Panc1 (cell line): Measurements from ENCODE around the gene MRPL27.

Experiments used
- POLR2AphosphoS5 ChIP-seq: IDR thresholded peaks from 2 replicates; pipeline ENCODE4 v1.6.1; 2012; ENCODE audit warnings: mild to moderate bottlenecking, low read depth, low read length, moderate library complexity
- SIN3A ChIP-seq: IDR thresholded peaks from 2 replicates; pipeline ENCODE4 v1.6.1; 2012; ENCODE audit warnings: low read depth, mild to moderate bottlenecking, low read length, moderate library complexity, borderline replicate concordance; ENCODE audit not compliant: insufficient read depth
- TCF7L2 ChIP-seq: IDR thresholded peaks from 2 replicates; pipeline ENCODE4 v1.6.1; 2011; ENCODE audit warnings: mild to moderate bottlenecking, low read depth, low read length, inconsistent platforms
- TF ChIP-seq, protein P1 (sequence below): fragments of 450-650 bp; IDR thresholded peaks from 2 replicates; pipeline ENCODE4 v1.5.1; 2017; ENCODE audit warnings: mild to moderate bottlenecking
- TF ChIP-seq, protein P2 (sequence below), 2 experiments: IDR thresholded peaks; 2 replicates each; pipeline ENCODE4 v1.6.1; 2011 to 2012; ENCODE audit warnings: low read depth in 2 of 2, control low read depth in 1 of 2, low read length in 1 of 2, mild to moderate bottlenecking in 1 of 2, moderate library complexity in 1 of 2; ENCODE audit not compliant: insufficient read depth in 1 of 2

DNA sequence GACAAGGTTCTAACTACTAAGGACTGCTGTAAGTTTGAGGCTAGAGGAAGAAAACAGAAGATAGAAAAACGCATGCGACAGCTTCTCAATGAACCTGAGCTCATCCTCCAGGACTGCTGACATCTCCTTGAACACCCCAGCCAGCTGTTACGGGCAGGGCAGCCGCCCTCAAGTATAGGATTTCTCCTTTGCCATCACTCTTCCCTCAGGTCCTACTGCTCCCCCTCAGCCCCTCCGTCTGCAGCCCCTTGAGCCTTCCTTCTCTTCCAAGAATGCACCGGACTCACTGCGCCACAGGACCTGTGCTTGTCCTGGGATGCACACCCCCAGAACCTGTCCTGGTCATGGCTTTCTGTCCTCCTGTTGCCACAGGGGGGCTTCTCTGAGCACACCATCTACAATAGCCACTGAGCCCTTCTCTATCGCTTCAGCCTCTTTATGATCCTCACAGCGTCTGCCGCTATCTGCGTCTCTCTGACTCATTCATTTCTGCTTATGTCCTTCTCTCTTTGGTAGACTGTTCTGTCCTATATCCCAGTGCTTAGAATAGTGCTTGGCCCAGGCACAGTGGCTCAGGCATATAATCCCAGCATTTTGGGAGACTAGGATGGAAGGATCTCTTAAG is 42.7 kb downstream of the MRPL27 start:
- TF ChIP-seq TCF7L2 (no peak), POLR2AphosphoS5 (no peak), SIN3A (no peak)
- TF ChIP-seq, protein P1, sequence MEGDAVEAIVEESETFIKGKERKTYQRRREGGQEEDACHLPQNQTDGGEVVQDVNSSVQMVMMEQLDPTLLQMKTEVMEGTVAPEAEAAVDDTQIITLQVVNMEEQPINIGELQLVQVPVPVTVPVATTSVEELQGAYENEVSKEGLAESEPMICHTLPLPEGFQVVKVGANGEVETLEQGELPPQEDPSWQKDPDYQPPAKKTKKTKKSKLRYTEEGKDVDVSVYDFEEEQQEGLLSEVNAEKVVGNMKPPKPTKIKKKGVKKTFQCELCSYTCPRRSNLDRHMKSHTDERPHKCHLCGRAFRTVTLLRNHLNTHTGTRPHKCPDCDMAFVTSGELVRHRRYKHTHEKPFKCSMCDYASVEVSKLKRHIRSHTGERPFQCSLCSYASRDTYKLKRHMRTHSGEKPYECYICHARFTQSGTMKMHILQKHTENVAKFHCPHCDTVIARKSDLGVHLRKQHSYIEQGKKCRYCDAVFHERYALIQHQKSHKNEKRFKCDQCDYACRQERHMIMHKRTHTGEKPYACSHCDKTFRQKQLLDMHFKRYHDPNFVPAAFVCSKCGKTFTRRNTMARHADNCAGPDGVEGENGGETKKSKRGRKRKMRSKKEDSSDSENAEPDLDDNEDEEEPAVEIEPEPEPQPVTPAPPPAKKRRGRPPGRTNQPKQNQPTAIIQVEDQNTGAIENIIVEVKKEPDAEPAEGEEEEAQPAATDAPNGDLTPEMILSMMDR, result no peak
- TF ChIP-seq, protein P2, sequence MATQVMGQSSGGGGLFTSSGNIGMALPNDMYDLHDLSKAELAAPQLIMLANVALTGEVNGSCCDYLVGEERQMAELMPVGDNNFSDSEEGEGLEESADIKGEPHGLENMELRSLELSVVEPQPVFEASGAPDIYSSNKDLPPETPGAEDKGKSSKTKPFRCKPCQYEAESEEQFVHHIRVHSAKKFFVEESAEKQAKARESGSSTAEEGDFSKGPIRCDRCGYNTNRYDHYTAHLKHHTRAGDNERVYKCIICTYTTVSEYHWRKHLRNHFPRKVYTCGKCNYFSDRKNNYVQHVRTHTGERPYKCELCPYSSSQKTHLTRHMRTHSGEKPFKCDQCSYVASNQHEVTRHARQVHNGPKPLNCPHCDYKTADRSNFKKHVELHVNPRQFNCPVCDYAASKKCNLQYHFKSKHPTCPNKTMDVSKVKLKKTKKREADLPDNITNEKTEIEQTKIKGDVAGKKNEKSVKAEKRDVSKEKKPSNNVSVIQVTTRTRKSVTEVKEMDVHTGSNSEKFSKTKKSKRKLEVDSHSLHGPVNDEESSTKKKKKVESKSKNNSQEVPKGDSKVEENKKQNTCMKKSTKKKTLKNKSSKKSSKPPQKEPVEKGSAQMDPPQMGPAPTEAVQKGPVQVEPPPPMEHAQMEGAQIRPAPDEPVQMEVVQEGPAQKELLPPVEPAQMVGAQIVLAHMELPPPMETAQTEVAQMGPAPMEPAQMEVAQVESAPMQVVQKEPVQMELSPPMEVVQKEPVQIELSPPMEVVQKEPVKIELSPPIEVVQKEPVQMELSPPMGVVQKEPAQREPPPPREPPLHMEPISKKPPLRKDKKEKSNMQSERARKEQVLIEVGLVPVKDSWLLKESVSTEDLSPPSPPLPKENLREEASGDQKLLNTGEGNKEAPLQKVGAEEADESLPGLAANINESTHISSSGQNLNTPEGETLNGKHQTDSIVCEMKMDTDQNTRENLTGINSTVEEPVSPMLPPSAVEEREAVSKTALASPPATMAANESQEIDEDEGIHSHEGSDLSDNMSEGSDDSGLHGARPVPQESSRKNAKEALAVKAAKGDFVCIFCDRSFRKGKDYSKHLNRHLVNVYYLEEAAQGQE (IDR thresholded peaks at IDR 0.05; ENCODE audit: insufficient read depth in 1 of 2, low read depth in 2 of 2, low read length in 1 of 2), result no peak
